GM21390 (cell line): ENCODE measurements around the gene CNOT4.

Experiments
- ATAC-seq: cut with Tn5 transposase; IDR thresholded peaks from one replicate; pipeline ENCODE4 v1.9.1; 2021; ENCODE audit not compliant: unreplicated experiment

CNOT4 gene

DNA sequence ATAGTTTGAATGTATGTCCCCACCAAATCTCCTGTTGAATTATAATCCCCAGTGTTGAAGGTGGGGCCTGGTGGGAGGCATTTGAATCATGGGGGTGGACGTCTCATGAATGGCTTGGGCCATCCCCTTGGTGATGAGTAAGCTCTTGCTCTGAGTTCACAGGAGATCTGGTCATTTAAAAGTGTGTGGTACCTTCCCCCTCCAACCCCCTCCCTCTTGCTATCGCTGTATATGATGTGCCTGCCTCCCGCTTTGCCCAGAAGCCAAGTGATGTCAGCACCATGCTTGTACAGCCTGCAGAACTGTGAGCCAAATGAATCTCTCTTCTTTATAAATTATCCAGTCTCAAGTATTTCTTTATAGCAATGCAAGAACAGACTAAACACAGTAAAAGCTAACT, 103.0 kb downstream of the CNOT4 start:
- no peak for ATAC-seq

DNA sequence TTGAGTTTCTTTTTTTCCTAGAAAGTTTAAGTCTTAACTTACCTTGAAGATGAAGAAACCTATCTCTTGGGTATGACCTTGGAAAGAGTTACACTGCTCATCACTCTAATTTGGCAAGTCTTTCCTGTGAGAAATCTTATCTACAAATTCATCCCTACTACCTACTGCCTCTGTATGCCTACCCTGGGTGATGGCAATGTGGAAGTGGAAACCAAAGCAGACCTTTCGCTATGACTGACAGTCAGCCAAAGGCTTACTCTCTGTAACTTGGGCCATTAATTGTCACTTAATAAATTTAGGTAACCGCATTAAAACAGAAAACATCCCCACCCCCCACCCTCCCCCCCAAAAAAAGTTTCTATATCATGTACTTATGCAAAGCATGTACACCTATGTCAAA, 103.9 kb downstream of the CNOT4 start:
- no peak for ATAC-seq

DNA sequence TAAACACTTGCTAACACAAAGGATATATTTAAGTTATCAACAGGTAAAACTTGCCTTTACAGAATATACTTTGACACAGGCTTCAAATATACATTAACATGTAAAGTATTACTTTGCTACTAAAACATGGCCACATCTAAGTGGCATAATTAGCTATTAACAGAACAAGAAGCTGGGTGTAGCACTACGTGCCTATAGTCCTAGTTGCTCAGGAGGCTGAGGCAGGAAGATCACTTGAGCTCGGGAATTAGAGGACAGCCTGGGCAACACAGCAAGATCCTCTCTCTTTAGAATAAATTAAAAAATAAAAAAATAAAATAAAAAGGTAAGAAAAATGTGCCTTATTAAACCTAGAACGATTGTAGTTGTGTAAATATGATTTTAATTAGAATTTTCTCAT, 106.6 kb downstream of the CNOT4 start:
- ATAC-seq: no peak

DNA sequence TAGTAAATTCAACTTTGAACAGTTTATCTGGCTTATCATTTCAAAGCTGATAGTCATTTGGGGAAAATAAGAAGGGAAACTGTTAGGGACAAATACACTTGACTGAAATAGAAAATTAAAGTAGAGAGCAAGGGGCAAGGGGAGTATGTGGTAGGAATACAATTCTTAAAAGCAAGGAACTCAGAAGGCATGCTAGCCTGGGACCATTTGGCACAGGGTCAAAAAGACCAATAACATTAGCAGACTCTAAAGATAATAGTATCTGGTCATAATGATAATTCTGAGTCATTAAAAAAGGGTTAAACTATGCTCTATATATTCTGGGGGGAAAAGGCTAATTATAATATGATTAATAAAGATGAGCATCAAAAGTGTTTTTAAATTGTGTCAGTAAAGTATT, 112.2 kb downstream of the CNOT4 start:
- ATAC-seq: no peak

DNA sequence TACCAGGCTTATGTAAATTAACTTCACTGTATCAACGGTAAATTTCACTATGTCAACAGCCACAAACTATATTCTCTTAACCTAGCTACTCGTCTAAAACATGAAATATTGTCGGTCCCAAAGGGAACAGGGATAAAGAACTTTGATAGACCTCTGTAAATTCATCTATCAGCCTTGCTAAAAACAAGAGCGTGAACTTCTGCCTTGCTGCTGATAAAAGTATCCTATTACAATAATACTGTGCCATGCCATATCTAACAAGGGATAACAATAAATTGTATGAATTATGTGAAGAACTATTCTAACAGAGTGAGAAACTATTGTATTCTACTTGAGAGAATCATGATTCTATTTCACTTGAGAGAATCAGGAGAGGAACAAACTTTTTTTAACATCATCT, 117.2 kb downstream of the CNOT4 start:
- no peak for ATAC-seq

DNA sequence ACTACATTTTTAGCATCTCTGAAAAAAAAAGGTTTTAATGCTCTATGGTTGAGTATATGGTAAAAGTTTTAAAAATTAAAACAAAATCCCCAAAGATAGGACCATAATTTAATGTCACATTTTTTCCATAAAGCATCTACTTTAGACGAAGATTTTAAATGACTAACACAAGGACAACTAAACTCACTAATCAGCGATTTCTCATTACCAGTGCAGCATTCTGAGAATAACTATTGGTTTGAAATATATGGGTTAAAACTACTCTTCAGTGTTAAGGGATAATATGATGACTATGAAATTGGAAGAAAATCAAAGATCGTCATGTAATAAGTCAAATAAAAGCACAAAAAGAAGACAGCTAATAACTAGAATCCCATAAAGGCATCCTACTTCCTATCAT, 118.4 kb downstream of the CNOT4 start:
- ATAC-seq: no peak

DNA sequence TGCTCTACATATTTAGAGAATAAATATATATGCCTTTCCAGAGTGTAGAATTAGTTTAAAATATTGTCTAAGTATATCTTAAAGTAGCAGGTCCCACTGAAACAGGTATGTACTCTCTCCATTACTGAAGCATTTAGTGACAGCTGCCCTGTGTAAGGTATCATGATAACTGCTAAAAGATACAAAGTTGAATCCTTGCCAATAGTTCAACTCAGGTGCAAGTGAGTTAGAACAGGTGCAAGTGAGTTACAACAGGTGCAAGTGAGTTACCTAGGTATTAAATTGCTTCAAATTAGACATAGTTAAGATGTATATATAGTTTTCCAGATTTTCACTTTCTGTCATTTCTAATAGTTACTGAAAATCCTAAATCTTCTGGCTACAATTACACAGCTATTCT, 119.1 kb downstream of the CNOT4 start:
- ATAC-seq: no peak

DNA sequence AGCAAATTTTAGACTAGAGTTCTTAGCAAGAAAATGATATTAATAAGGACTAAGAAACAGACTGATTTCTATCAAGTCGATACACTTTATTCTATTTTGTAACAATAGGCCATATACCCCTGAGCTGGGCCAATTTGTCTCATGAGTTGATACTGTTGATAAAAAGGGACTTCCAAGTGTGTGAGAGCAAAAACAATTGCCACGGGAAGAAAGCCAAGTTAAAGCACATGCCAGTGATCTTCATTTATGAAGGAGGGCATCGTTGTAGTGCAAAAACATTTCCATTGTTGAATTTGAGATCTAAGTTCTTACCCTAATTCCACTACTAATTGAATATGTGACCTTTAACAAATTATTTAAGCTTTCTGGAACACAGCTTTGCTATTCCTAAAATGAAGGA, 119.9 kb downstream of the CNOT4 start:
- ATAC-seq: no peak

DNA sequence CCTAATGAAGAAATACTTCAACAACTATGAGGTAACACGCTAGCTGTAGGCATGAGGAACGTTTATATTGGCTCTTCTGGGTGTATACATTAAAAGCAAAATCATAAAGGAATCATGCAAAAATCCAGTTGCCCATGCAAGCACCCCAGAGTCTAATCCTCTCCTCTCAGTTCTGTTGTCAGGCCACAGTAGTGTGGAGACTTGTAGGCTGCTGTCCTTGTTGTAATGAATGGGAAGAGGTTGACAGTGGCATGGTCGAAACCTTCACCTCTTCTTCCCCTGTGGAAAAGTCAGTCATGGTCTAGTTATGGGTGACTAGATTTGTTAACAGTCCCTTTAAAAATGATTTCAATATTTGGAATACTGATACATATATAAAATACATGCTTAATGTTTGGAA, 121.3 kb downstream of the CNOT4 start:
- ATAC-seq: no peak

DNA sequence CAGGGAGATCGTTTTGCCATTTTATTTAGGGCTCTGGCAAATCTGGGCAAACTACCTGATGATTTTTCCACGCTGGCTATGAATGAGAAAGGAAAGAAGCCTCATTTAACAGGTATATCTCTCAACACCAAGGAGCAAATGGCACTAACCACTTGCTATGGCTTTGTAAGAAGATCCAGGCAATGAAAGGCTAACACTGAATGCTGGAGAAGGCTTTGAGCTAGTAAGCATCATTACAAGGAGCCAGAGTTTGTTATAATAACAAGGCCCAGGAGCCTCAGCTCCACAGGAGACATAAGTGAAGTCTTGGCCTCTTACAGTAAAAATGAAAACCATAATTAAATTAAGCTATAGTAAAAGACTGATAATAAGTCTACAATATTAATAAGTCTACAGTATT, 123.1 kb downstream of the CNOT4 start:
- ATAC-seq: no peak

DNA sequence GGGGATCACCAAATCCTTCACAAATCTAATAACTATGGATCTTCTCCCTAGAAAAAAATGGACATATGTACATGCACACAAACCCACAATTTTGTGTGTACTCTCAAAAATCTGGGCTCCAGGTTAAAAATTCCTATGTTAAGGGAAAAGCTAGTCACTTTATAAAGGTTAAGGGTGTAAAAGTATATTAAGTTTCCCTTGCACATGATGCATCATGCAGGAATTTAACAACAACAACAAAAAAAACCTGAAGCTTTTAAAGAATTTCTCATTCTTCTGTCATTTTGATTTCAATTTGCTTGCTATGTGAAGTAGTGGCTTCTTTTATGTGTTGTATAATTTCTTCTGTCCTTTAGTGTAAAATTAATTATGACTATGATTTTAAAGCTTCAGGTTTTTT, 123.7 kb downstream of the CNOT4 start:
- ATAC-seq: no peak

DNA sequence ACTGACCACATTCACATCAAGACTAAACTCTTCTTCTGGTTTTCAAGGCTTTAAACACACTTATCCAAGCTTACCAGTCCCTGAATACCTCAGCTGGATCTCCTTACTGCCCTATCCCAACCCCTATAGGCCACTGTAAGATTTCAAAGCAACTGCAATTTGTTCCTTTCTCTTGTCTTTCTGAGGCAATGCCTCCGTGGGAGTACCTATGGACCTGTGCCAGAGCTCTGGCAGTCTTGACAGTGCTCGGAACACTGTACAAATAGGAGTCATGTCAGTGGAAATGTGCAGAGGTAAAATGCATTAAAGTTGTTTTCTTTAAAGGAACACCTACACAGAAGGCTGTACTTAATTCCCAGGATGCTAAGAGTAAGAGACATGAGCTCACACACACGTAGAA, 124.7 kb downstream of the CNOT4 start:
- ATAC-seq: no peak

DNA sequence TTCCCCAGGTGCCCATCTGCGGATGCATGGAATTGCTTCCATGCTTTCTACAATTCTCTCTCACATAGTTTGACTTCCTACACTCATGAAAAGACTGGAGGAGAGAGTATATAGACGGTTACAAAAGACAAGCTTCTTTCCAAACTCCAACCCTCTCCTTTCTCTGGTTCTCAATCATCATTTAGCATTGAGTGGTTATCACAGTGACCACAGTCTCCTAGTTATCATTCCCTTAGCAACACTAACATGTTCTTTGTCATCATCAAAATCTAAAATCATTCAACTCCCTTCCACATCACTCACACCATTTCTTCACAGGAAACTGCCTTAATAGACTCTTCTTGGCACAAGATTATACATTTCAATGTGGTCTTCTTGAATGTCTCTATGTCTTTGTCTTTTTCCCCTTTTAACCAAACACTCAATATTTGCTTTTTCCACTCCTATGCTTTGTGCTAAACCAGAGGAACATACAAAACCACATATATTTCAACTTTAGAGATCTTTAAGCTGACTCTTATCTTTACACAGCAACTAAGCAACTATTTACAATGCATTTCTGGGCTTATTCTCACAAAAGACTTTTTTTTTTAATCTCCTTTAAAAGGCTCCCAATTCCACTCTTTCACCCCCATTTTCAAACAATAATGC, 126.3 kb downstream of the CNOT4 start:
- no peak for ATAC-seq

DNA sequence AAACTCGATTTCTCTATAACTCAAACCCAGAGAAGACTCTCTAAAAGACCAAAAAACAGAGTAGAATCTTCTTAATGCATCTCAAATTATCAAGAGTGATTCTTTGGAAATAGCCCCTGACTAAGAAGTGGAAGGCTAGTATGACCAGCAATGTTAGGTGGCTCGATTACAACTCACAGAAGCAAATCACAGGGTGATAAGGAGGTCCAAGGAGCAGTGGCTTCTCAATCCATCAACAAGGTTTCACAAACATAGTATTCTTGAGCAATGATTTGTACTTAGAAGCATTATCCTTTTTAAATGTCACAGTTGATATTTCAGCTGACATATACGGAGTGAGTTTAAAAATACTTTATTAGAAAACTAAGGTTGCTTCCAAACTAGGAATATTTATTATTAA, 127.7 kb downstream of the CNOT4 start:
- no peak for ATAC-seq

DNA sequence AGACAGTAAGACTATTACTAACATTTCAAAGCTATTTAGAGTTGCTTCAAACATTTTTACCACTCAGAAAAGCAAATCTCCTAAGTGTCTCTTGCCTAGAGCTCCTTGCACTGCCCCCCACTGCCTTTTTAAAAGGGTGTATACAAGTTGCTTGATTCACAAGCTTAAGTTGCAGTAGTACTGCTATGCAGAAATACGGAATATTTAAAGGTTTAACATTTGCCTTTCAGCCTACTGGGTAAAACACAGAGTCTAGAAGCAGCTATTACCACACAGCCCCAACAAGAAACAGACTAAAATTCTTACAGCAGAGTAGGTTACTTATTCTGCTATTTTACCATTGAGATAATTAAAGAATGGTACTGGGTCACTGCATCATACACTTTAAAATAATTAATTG, 128.5 kb downstream of the CNOT4 start:
- no peak for ATAC-seq

DNA sequence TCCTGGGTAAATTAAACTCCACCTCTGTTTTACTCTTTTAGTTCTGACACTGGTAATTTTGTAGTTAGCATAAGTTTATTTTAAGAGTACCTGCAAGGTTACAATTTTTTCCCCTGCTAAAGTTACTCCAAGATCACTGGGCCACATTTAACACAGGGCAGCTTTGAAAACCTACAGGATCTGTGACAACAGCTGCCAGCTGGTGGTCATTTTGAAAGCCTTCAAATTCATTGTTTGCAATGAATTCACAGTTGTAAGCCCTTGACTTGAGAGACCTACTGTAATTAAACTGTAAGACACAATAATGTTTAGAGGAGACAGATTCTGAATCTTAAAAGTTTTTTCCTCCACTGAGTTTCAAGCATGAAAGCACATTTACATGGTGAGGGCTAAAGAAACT, 129.6 kb downstream of the CNOT4 start:
- ATAC-seq: no peak

DNA sequence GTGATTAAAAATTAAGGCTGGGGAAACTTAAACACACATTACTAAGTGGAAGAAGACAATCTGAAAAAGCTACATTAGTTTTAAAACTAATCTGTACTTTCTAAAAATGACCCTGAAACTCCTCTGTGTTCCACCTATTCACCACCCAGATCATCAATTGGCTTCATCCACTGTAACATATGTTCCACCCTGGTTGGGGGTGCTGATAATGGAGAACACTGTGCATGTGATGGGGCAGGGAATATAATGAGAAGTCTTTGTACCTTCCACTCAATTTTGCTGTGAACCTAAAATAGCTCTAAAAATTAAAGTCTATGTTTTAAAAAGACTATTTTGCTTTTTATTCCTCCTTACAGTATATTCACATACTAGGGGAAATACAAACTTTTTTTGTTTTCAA, 132.7 kb downstream of the CNOT4 start:
- no peak for ATAC-seq

DNA sequence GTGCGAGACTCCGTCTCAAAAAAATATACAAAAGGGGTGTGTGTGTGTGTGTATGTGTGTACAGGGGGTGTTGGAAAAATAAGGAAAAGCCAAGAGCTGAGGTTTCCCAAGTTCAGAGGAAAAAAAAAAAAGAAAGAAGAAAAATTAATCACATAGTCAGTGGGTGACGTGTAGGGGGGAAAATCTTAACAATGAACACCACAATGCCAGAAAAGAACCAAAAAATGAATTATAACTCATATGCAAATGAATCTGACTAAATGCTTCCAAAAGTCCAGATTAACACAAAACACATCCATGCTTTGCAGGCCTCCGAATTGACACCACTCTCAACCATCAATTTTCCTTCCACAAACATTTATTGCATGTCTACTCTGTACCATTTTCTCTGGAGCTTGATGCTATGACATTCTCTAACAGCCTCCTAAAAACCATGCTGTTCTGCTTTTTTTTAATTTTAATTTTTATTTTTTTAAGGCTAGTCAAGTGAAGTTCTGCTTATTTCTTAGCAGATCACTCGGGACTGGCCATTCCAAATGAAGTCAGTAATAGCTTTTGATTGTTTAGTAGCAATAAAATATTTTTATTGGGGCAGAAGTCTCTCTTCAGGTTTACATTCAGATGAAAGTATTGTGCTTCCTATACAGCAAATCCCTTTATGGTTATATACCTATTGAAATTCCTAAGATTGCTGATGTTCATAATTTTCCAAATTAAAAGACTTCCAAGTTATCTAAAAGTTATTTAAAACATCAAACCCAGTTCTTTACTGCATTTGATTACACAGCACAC, 133.8 kb downstream of the CNOT4 start:
- no peak for ATAC-seq

DNA sequence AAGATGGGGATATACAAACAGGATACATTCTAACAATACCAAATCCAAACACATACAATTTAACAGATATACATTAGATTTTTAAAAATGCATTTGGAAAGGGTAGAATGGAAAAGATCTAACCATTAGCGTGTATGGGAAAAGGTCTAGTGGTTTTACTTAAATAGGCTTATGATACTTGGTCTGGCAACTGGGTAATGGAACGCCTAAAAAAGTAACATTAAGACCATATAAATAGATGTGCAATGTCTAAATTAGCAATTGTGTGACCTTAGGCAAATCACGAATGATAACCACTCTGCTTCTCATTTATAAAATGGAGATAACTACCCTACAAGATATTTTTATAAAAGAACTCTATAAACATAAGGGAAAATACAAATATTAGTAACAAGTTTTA, 135.2 kb downstream of the CNOT4 start:
- ATAC-seq: no peak

DNA sequence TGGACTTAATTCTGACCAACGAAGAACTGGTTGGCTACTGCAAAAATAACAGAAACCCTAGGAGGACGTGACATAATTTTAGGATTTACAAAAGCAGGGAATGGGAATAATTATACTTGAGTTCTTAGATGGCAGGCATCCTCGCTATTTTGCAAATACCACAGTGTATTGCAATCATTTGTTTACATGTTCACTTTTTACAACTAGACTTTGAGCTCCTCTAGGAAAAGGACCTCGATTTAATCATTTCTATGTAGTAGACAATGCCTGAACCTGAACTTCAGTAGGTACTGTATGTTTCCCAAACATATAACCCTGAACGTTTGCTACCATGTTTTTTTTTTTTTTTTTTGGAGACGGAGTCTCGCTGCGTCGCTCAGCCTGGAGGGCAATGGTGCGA, 137.7 kb downstream of the CNOT4 start:
- no peak for ATAC-seq

DNA sequence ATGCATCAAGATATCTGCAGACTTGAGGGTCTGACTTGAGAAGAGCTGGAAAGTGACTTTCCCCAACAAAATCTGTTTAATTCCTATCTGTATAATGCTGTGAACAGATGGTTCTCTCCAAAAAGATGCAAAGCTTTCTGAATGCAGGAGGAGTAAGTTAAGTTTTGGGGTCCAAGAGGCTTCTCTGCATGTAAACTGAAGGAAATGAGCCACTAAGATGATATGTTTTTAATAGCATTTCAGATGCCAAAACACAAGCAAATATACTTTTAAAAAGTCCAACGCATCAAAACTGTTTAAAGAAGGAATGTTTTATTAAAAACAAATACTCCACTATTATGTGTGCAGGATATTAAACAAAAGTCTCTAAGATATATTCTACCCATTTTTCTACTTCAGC, 139.2 kb downstream of the CNOT4 start:
- no peak for ATAC-seq

DNA sequence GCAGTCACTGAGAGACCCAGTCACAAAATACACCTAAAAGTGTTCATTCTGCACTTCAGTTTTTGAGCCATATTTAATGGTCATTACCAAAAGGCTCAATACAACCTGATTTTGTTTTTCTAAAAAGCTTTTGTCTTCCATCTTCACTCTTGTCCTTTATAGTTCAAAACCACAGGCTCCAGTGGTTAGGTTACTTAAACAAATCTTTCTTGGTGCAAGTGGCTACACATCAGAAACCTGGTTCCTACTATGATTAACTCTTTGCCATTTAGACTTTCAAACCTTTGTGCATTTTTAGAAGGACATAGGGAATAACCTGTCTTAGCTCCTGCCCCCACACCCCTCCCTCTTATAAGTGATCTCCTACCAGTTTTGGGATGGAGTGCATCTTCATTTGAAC, 140.5 kb downstream of the CNOT4 start:
- ATAC-seq: no peak
